AG10803 (cell line): ENCODE measurements around the gene TIMM10.

Source experiments
- DNase-seq: peaks from one replicate; pipeline ENCODE4 v3.0.0; 2010; ENCODE audit warnings: low read depth
- H3K4me3 ChIP-seq: 2 replicates; pipeline ENCODE4 v1.5.1; 2011; ENCODE audit warnings: mild to moderate bottlenecking, low read length, control low read depth
- CTCF ChIP-seq: conservative IDR thresholded peaks from 2 replicates; pipeline ENCODE4 v1.5.1; 2011; ENCODE audit warnings: mild to moderate bottlenecking, low read length, control low read depth, inconsistent platforms

TIMM10 gene

GRCh38 chr11:57566005-57566904, 35.7 kb upstream of the TIMM10 start:
- TF ChIP-seq CTCF: no peak
- H3K4me3 ChIP-seq: peak overlapping the region; percentile 89
- DNase-seq: peak; percentile 45

GRCh38 chr11:57562596-57562995, 32.0 kb upstream of the TIMM10 start:
- no peak for TF ChIP-seq CTCF
- DNase-seq: no peak

GRCh38 chr11:57560146-57560545, 29.6 kb upstream of the TIMM10 start:
- DNase-seq: no peak
- no peak overlapping the region for H3K4me3 ChIP-seq
- no peak for TF ChIP-seq CTCF

More at GRCh38 chr11:57562596-57562995, 32.0 kb upstream of the TIMM10 start:
- H3K4me3 ChIP-seq: no peak overlapping the region

- TF ChIP-seq CTCF: no peak
- H3K4me3 ChIP-seq: no peak overlapping the region
- DNase-seq: no peak
Measured at GRCh38 chr11:57556041-57556440, 25.5 kb upstream of the TIMM10 start.

- no peak for DNase-seq
- no peak for TF ChIP-seq CTCF
Measured at GRCh38 chr11:57555393-57555792, 24.8 kb upstream of the TIMM10 start.

GRCh38 chr11:57552479-57552878, 21.9 kb upstream of the TIMM10 start:
- no peak for DNase-seq
- H3K4me3 ChIP-seq: no peak overlapping the region
- TF ChIP-seq CTCF: no peak

More at GRCh38 chr11:57555393-57555792, 24.8 kb upstream of the TIMM10 start:
- H3K4me3 ChIP-seq: no peak overlapping the region

GRCh38 chr11:57551941-57552340, 21.4 kb upstream of the TIMM10 start:
- no peak for DNase-seq
- TF ChIP-seq CTCF: no peak
- no peak overlapping the region for H3K4me3 ChIP-seq
